CD4-positive, alpha-beta T cell (primary cell): ENCODE measurements around the gene CD40. TPM values are rescaled to one million over a fixed set of nuclear protein-coding genes. Genes with fewer than 3 reads are reported as not detected.
"Not testable (repeated sequence)": the region's sequence is repeated elsewhere in the genome, so short reads cannot be mapped to it uniquely, and the experiment has no call there.

Source experiments
- ATAC-seq: fragments of 200-7000 bp; cut with Tn5 transposase; one replicate; pipeline ENCODE4 v1.10.0; 2022; ENCODE audit warnings: mild to moderate bottlenecking; ENCODE audit not compliant: poor library complexity
- CTCF ChIA-PET: fragments of 350-600 bp; sonication (Branson Sonifier 250); formaldehyde crosslinking; loops from one replicate; lab custom pipeline; 2021; ENCODE audit warnings: antibody characterized with exemption, inconsistent platforms; lab: Charles Lee
- POLR2A ChIA-PET: fragments of 350-600 bp; sonication (Branson Sonifier 250); formaldehyde crosslinking; loops from one replicate; lab custom pipeline; 2021; ENCODE audit warnings: antibody characterized with exemption, inconsistent platforms; lab: Charles Lee
- DNase-seq, 14 experiments: peaks; one replicate each; pipeline ENCODE4 v3.0.0-alpha.2; 2013 to 2020; ENCODE audit warnings: mixed read lengths in 2 of 14
- H3K27ac ChIP-seq, 2 donors: one replicate each; pipeline versions ENCODE4 v1.5.1 to v1.7.0; 2013; ENCODE audit warnings: low read length in 2 of 2, low read depth in 1 of 2, mild to moderate bottlenecking in 1 of 2
- H3K27me3 ChIP-seq, 2 experiments: 1 replicate in 1 of 2; 2 replicates in 1 of 2; pipeline versions ENCODE4 v1.6.1 to v1.7.0; 2013; ENCODE audit warnings: low read length in 2 of 2, control low read depth in 1 of 2, mild to moderate bottlenecking in 1 of 2, moderate library complexity in 1 of 2; ENCODE audit not compliant: insufficient read depth in 2 of 2, control insufficient read depth in 1 of 2
- H3K36me3 ChIP-seq: one replicate; pipeline ENCODE4 v1.6.1; 2013; ENCODE audit warnings: low read length, control low read depth; ENCODE audit not compliant: insufficient read depth
- H3K4me1 ChIP-seq: one replicate; pipeline ENCODE4 v1.6.1; 2013; ENCODE audit warnings: low read length, control low read depth; ENCODE audit not compliant: insufficient read depth
- H3K4me3 ChIP-seq: one replicate; pipeline ENCODE4 v1.5.1; 2013; ENCODE audit warnings: mild to moderate bottlenecking, low read length, moderate library complexity
- H3K9me3 ChIP-seq, 2 experiments: 1 replicate in 1 of 2; 2 replicates in 1 of 2; pipeline versions ENCODE4 v1.6.1 to v1.7.0; 2013; ENCODE audit warnings: low read length in 2 of 2, mild to moderate bottlenecking in 2 of 2, control low read depth in 1 of 2, moderate library complexity in 1 of 2; ENCODE audit not compliant: control insufficient read depth in 1 of 2, insufficient read depth in 1 of 2
- H3K27ac Mint-ChIP-seq: one replicate; pipeline ENCODE4 v1.8.0; 2020; ENCODE audit warnings: mixed read lengths
- H3K27me3 Mint-ChIP-seq: one replicate; pipeline ENCODE4 v1.8.0; 2021; ENCODE audit warnings: mixed read lengths
- H3K36me3 Mint-ChIP-seq: one replicate; pipeline ENCODE4 v1.8.0; 2021; ENCODE audit warnings: low read depth, mixed read lengths
- H3K4me1 Mint-ChIP-seq: one replicate; pipeline ENCODE4 v1.8.0; 2021; ENCODE audit warnings: low read depth, mixed read lengths
- H3K4me3 Mint-ChIP-seq: one replicate; pipeline ENCODE4 v1.8.0; 2020; ENCODE audit warnings: mild to moderate bottlenecking, mixed read lengths
- H3K9me3 Mint-ChIP-seq: one replicate; pipeline ENCODE4 v1.8.0; 2020; ENCODE audit warnings: mixed read lengths
- intact Hi-C, 2 experiments: fragments of 100-400 bp; cut with DNase I in 1 of 2; cut with micrococcal nuclease in 1 of 2; formaldehyde crosslinking; loops; one replicate each; pipeline versions ENCODE4 v1.15.1 to v1.9.0; 2023 to 2025; cut with DNase I, micrococcal nuclease
- total RNA-seq, 174 experiments: library from RNA in 2 of 174; stranded (reverse) in 2 of 174; gene quantifications; one replicate each; pipeline ENCODE4 v1.2.3 and lab custom pipeline; 2021 to 2026
- TF ChIP-seq, protein P1 (sequence below): fragments of 200-600 bp; IDR thresholded peaks from one replicate; pipeline ENCODE4 v1.8.0; 2022; ENCODE audit warnings: antibody characterized with exemption, mild to moderate bottlenecking

Gene CD40
- total RNA-seq, 2 experiments from 2014 or later, result 1.0 to 1.2 TPM

DNA sequence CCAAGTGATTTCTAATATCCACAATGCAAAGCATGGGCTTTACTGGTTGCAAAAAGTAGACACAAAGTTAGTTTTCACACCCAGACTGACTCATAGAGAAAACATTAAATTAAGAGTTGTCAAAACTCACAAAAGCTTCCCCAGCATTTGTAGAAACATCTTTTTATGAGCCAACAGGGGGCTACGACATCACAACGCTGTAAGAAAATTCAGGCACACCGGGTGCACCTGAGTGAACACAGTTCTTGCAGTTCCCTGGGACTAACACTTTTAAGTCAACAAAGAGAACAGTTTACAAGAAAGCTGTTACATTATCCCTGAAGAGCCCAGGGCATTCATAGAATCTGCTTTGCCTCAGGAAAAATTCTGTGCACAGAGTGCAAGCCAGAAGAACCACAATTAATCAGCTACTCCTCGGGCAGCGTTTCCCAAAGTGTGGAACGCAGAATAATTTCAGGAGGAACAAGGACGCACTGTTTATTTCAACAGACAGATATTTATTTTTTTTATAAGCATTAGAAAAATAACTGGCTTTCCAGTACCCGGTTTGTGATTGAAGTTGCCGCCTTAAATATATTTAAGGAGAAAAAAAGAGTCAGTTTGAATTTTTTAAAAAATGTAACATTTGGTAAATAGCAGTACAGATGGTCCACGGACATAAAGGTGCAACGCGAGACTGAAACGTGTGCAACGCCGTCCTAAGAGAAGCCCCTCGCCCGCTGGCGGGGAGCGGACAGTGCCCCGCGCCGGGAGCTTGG is 29.5 kb upstream of the CD40 start:
- H3K4me3 ChIP-seq, result peak overlapping the region; percentile 95
- ATAC-seq, result no peak
- Mint-ChIP-seq H3K36me3 (peaks cover 20% of the 10 kb centered on the region), H3K4me1 (peaks cover 66% of the 10 kb centered on the region), H3K9me3 (no peaks in the 10 kb centered on the region), H3K4me3 (peak overlapping the region; percentile 94), H3K27ac (peak overlapping the region; percentile 86), H3K27me3 (no peaks in the 10 kb centered on the region)
- H3K9me3 ChIP-seq, result no peaks in the 10 kb centered on the region
- no peaks in the 10 kb centered on the region for H3K36me3 ChIP-seq
- no peaks in the 10 kb centered on the region for H3K27me3 ChIP-seq
- H3K4me1 ChIP-seq, result peaks cover 22% of the 10 kb centered on the region
- TF ChIP-seq, protein P1, sequence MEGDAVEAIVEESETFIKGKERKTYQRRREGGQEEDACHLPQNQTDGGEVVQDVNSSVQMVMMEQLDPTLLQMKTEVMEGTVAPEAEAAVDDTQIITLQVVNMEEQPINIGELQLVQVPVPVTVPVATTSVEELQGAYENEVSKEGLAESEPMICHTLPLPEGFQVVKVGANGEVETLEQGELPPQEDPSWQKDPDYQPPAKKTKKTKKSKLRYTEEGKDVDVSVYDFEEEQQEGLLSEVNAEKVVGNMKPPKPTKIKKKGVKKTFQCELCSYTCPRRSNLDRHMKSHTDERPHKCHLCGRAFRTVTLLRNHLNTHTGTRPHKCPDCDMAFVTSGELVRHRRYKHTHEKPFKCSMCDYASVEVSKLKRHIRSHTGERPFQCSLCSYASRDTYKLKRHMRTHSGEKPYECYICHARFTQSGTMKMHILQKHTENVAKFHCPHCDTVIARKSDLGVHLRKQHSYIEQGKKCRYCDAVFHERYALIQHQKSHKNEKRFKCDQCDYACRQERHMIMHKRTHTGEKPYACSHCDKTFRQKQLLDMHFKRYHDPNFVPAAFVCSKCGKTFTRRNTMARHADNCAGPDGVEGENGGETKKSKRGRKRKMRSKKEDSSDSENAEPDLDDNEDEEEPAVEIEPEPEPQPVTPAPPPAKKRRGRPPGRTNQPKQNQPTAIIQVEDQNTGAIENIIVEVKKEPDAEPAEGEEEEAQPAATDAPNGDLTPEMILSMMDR, result no peak
- CTCF ChIA-PET, result interaction anchor here (1.1 to 1.3 kb wide), 4 partner anchors 66 to 119 kb away, joined by 3 to 6 read pairs (median 4); no protein-coding TSS in a partner anchor
- intact Hi-C loops, result loop anchor here (1.0 to 5.0 kb wide), 7 partner anchors 74 to 296 kb away; partner anchors contain the start of genes ZNF335 (in 2 of the 2), DNTTIP1 (in 1 of the 2), PCIF1 (in 1 of the 2) and UBE2C (in 1 of the 2)
- DNase-seq, result peak in 2 of 14 experiments; percentile 23 to 24
- H3K27ac ChIP-seq, result peak overlapping the region in 1 of 2 donors; percentile 85
- POLR2A ChIA-PET, result interaction anchor here (0.9 to 1.5 kb wide), 3 partner anchors 11 to 276 kb away, joined by 3 to 10 read pairs (median 5); partner anchors contain the start of gene PCIF1

DNA sequence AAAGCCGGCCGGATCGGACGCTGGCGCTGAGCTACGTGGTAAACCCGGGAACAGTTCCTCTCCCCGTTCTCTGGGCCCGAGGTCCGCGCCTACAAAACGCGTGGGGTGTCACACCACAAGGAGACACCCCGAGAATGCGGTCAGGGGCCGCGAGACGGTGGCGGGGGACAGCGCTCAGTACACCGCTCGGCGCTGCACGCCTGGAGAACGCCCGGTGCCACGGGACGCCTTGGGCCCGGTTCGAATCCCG is 29.0 kb upstream of the CD40 start:
- peak overlapping the region; percentile 67 to 85 for H3K27ac ChIP-seq
- TF ChIP-seq, protein P1, result no peak
- ATAC-seq, result peak; percentile 30
- ChIA-PET POLR2A (interaction anchor here (1.3 to 1.5 kb wide), 2 partner anchors 154 to 275 kb away, joined by 5 to 10 read pairs; partner anchors contain the start of gene PCIF1), CTCF (interaction anchor here (1.1 to 1.3 kb wide), 3 partner anchors 66 to 119 kb away, joined by 3 to 6 read pairs (median 4); no protein-coding TSS in a partner anchor)
- H3K4me1 ChIP-seq, result peaks cover 22% of the 10 kb centered on the region
- Mint-ChIP-seq H3K4me1 (peaks cover 61% of the 10 kb centered on the region), H3K27me3 (no peaks in the 10 kb centered on the region), H3K27ac (peak overlapping the region; percentile 86), H3K4me3 (peak overlapping the region; percentile 94), H3K9me3 (no peaks in the 10 kb centered on the region), H3K36me3 (peaks cover 20% of the 10 kb centered on the region)
- intact Hi-C loops, result loop anchor here (1.0 to 5.0 kb wide), 7 partner anchors 74 to 297 kb away; partner anchors contain the start of genes ZNF335 (in 2 of the 2), DNTTIP1 (in 1 of the 2), PCIF1 (in 1 of the 2) and UBE2C (in 1 of the 2)
- H3K4me3 ChIP-seq, result peak overlapping the region; percentile 95
- H3K9me3 ChIP-seq, result no peaks in the 10 kb centered on the region
- H3K27me3 ChIP-seq, result no peaks in the 10 kb centered on the region
- DNase-seq, result peak in 1 of 14 experiments; percentile 27
- no peaks in the 10 kb centered on the region for H3K36me3 ChIP-seq

DNA sequence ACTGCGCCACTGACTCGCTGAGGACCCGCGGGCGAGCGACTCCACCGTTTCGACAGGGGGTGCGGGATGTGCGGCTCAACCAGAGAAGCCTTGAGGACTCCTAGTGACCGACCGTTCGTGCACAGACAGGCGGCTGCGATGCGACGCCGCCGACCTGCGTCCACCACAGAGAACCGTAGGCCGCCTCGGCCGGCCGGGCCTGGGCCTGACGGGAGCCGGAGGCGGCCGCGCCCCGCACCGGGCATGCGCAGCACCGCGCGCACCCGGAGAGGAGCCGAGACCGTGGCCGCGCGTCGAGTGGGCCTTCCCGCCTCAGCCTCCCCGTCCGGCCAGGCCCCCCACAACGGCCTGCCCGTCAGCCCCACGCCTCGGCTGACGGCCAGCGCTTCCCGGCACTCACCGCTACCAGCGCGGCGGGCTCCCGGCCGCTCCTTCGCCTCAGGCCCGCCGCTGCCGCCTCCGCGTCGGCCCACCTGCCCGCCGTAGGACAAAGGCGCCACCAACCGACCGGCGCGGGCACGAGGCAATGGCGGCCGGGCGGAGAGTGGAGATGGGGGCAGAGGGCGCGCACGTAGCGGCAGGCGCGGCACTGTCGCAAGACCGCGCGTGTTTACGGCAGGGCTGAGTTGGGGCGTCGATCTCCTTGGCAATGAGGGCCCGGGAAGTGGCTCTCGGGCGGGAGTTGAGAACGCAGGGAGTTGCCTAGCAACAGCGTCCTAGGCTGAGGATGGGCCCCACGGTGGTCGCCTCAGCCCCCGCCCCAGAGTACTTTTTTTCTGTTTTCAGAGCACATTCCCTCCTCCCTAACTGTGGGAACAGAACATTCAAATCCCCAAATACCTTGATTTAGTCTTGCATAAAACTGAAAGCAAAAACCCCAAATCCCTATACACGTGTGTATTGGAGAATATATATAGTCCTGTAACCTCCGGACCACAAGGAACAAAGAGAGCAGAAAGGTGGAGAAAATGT is 28.4 kb upstream of the CD40 start, which contains the start of gene NCOA5:
Gene NCOA5 (minus strand): TSS at position 546 of the 972 bp plus-strand sequence. CDS start 10,538 bp downstream, outside the sequence.
- H3K9me3 Mint-ChIP-seq, result no peaks in the 10 kb centered on the region
- H3K4me1 Mint-ChIP-seq, result peaks cover 54% of the 10 kb centered on the region
- POLR2A ChIA-PET, result interaction anchor here (1.3 to 1.5 kb wide), 2 partner anchors 155 to 275 kb away, joined by 5 to 10 read pairs; partner anchors contain the start of gene PCIF1
- TF ChIP-seq, protein P1, result no peak
- DNase-seq (peak; percentile 86 to 97 (median 92)), ATAC-seq (peak; percentile 90)
- peaks cover 20% of the 10 kb centered on the region for H3K36me3 Mint-ChIP-seq
- CTCF ChIA-PET, result interaction anchor here (1.1 kb wide), 1 partner anchor 103 kb away, joined by 3 read pairs; no protein-coding TSS in a partner anchor
- H3K9me3 ChIP-seq, result no peaks in the 10 kb centered on the region
- no peaks in the 10 kb centered on the region for H3K36me3 ChIP-seq
- H3K27ac ChIP-seq, result peak within 1 kb of the TSS; percentile 67 to 85
- peaks cover 22% of the 10 kb centered on the region for H3K4me1 ChIP-seq
- peak within 1 kb of the TSS; percentile 86 for H3K27ac Mint-ChIP-seq
- peak within 1 kb of the TSS; percentile 95 for H3K4me3 ChIP-seq
- H3K27me3 ChIP-seq, result peaks cover 0 to 3% of the 10 kb centered on the region in 2 experiments
- H3K4me3 Mint-ChIP-seq, result peak within 1 kb of the TSS; percentile 94
- intact Hi-C loops, result loop anchor here (1.0 to 5.0 kb wide), 8 partner anchors 75 to 297 kb away; partner anchors contain the start of genes ZNF335 (in 2 of the 2), DNTTIP1 (in 1 of the 2), PCIF1 (in 1 of the 2) and UBE2C (in 1 of the 2)
- H3K27me3 Mint-ChIP-seq, result no peaks in the 10 kb centered on the region

DNA sequence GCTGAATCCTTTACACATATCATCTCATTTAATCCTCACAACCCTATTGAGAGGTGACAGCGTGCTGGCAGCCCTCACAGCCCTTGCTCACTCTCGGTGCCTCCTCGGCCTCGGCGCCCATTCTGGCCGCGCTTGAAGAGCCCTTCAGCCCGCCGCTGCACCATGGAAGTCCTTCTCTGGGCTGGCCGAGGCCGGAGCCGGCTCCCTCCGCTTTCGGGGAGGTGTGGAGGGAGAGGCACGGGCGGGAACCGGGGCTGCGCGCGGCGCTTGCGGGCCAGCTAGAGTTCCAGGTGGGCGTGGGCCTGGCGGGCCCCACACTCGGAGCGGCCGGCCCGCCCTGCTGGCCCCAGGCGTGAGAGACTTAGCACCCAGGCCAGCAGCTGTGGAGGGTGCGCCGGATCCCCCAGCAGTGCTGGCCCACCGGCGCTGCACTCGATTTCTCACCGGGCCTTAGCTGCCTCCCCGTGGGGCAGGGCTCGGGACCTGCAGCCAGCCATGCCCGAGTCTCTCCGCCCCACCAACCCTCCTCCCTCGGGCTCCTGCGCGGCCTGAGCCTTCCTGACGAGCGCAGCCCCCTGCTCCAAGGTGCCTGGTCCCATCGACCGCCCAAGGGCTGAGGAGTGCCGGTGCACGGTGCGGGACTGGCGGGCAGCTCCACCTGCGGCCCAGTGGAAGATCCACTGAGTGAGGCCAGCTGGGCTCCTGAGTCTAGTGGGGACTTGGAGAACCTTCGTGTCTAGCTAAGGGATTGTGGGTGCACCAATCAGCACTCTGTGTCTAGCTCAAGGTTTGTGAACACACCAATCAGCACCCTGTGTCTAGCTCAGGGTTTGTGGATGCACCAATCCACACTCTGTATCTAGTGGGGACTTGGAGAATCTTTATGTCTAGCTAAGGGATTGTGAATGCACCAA is 26.2 kb upstream of the CD40 start:
- Mint-ChIP-seq H3K36me3 (peaks cover 17% of the 10 kb centered on the region), H3K4me1 (peaks cover 33% of the 10 kb centered on the region)
- H3K4me1 ChIP-seq, result peaks cover 17% of the 10 kb centered on the region
- H3K9me3 ChIP-seq, H3K4me3 ChIP-seq, H3K27ac Mint-ChIP-seq, H3K4me3 Mint-ChIP-seq, H3K27ac ChIP-seq, CTCF ChIA-PET, H3K27me3 Mint-ChIP-seq, POLR2A ChIA-PET, H3K27me3 ChIP-seq, ATAC-seq, H3K9me3 Mint-ChIP-seq, H3K36me3 ChIP-seq: not testable (repeated sequence)
- DNase-seq, result peak in 1 of 14 experiments; percentile 23
- intact Hi-C loops, result loop anchor here in 1 of 2 experiments (2.0 kb wide), 1 partner anchor 273 kb away; no protein-coding TSS in a partner anchor
